ENCODE data around the gene RFX3.

RFX3 gene

DNA sequence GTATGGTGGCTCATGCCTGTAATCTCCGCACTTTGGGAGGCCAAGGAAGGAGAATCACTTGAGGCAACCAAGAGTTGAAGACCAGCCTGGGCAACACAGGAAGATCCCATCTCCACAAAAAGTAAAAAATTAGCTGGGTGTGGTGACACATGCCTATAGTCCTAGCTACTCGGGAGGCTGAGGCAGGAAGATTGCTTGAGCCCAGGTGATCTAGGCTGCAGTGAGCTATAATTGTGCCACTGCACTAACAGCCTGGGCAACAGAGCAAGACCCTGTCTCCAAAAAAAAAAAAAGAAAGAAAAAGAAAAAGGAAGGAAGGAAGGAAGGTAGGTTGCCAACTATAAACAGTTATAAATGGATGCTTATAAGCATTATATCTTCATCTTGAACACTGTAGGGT, 51.0 kb downstream of the RFX3 start:
- H3K4me3 ChIP-seq (ENCODE audit: low read depth, low read length): no peak overlapping the region
- CTCF ChIA-PET: no interaction called here
- no peaks in the 10 kb centered on the region for H3K9me3 ChIP-seq (ENCODE audit: control insufficient read depth, insufficient read depth, low read depth, low read length)
- H3K4me1 ChIP-seq (ENCODE audit: control insufficient read depth, insufficient read depth, low read length): peaks cover 4% of the 10 kb centered on the region; the same call in 1 of the 2 replicates
- TF ChIP-seq ZNF391 (tag by site-specific recombination; IDR thresholded peaks at IDR 0.05; ENCODE audit: borderline replicate concordance, low read depth) (no peak), ZNF121 (tag by site-specific recombination; IDR thresholded peaks at IDR 0.05) (peak; percentile 60; the same call in 1 of the 2 replicates)
- no peak overlapping the region for H3K27ac ChIP-seq (ENCODE audit: extremely low read depth, low read depth, low read length)
- no peaks in the 10 kb centered on the region for H3K36me3 ChIP-seq (ENCODE audit: control insufficient read depth in 2 of 2, insufficient read depth in 1 of 2, low read length in 2 of 2)
- POLR2A ChIA-PET: no interaction called here

DNA sequence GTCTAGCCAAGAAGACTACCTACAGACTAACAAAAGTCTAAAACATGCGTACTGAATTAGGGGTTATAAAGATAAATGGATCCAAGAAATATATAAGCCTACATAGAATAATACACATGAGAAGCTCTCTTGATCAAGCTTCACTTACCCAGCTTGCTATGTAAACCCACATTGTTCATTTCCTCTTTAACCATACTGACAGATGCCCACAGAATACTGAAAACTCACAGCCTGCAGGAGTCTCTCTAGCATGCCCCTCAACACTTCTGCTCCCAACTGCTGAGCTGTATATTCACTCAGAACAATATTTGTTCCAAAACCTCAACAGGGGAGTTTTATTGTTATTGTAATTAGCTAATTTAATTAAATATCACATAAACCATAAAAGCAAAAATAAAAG, 52.4 kb downstream of the RFX3 start:
- H3K4me3 ChIP-seq (ENCODE audit: low read depth, low read length): no peak overlapping the region
- TF ChIP-seq ZNF548 (tag by site-specific recombination; IDR thresholded peaks at IDR 0.05): no peak
- TF ChIP-seq, protein P1, sequence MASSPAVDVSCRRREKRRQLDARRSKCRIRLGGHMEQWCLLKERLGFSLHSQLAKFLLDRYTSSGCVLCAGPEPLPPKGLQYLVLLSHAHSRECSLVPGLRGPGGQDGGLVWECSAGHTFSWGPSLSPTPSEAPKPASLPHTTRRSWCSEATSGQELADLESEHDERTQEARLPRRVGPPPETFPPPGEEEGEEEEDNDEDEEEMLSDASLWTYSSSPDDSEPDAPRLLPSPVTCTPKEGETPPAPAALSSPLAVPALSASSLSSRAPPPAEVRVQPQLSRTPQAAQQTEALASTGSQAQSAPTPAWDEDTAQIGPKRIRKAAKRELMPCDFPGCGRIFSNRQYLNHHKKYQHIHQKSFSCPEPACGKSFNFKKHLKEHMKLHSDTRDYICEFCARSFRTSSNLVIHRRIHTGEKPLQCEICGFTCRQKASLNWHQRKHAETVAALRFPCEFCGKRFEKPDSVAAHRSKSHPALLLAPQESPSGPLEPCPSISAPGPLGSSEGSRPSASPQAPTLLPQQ (tag by site-specific recombination; IDR thresholded peaks at IDR 0.05): no peak
- no peak for TF ChIP-seq ZNF585B (tag by site-specific recombination; IDR thresholded peaks at IDR 0.05)
- no peak for TF ChIP-seq RBAK (tag by site-specific recombination; IDR thresholded peaks at IDR 0.05)
- TF ChIP-seq, protein P2, sequence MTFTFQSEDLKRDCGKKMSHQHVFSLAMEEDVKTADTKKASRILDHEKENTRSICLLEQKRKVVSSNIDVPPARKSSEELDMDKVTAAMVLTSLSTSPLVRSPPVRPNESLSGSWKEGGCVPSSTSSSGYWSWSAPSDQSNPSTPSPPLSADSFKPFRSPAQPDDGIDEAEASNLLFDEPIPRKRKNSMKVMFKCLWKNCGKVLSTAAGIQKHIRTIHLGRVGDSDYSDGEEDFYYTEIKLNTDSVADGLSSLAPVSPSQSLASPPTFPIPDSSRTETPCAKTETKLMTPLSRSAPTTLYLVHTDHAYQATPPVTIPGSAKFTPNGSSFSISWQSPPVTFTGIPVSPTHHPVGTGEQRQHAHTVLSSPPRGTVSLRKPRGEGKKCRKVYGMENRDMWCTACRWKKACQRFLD (tag by site-specific recombination; IDR thresholded peaks at IDR 0.05): no peak
- no peak for TF ChIP-seq ZNF510 (tag by site-specific recombination; IDR thresholded peaks at IDR 0.05; ENCODE audit: insufficient replicate concordance)
- TF ChIP-seq, protein P3, sequence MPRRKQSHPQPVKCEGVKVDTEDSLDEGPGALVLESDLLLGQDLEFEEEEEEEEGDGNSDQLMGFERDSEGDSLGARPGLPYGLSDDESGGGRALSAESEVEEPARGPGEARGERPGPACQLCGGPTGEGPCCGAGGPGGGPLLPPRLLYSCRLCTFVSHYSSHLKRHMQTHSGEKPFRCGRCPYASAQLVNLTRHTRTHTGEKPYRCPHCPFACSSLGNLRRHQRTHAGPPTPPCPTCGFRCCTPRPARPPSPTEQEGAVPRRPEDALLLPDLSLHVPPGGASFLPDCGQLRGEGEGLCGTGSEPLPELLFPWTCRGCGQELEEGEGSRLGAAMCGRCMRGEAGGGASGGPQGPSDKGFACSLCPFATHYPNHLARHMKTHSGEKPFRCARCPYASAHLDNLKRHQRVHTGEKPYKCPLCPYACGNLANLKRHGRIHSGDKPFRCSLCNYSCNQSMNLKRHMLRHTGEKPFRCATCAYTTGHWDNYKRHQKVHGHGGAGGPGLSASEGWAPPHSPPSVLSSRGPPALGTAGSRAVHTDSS (tag by site-specific recombination; IDR thresholded peaks at IDR 0.05): no peak
- no peak for TF ChIP-seq ZFHX2 (tag by site-specific recombination; conservative IDR thresholded peaks at IDR 0.05)
- TF ChIP-seq, protein P4, sequence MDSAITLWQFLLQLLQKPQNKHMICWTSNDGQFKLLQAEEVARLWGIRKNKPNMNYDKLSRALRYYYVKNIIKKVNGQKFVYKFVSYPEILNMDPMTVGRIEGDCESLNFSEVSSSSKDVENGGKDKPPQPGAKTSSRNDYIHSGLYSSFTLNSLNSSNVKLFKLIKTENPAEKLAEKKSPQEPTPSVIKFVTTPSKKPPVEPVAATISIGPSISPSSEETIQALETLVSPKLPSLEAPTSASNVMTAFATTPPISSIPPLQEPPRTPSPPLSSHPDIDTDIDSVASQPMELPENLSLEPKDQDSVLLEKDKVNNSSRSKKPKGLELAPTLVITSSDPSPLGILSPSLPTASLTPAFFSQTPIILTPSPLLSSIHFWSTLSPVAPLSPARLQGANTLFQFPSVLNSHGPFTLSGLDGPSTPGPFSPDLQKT (IDR thresholded peaks at IDR 0.05; ENCODE audit: borderline replicate concordance, low read depth, low read length): no peak
- TF ChIP-seq ZNF473 (tag by site-specific recombination; IDR thresholded peaks at IDR 0.05): no peak
- TF ChIP-seq, protein P5, sequence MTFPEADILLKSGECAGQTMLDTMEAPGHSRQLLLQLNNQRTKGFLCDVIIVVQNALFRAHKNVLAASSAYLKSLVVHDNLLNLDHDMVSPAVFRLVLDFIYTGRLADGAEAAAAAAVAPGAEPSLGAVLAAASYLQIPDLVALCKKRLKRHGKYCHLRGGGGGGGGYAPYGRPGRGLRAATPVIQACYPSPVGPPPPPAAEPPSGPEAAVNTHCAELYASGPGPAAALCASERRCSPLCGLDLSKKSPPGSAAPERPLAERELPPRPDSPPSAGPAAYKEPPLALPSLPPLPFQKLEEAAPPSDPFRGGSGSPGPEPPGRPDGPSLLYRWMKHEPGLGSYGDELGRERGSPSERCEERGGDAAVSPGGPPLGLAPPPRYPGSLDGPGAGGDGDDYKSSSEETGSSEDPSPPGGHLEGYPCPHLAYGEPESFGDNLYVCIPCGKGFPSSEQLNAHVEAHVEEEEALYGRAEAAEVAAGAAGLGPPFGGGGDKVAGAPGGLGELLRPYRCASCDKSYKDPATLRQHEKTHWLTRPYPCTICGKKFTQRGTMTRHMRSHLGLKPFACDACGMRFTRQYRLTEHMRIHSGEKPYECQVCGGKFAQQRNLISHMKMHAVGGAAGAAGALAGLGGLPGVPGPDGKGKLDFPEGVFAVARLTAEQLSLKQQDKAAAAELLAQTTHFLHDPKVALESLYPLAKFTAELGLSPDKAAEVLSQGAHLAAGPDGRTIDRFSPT (tag by site-specific recombination; IDR thresholded peaks at IDR 0.05): no peak
- no peak for TF ChIP-seq ZNF341 (tag by site-specific recombination; IDR thresholded peaks at IDR 0.05; ENCODE audit: low read depth)
- TF ChIP-seq ZNF76 (tag by site-specific recombination; IDR thresholded peaks at IDR 0.05; ENCODE audit: borderline replicate concordance, low read depth): no peak
- no peak for TF ChIP-seq MEIS1 (CRISPR knock-in tag; IDR thresholded peaks at IDR 0.05; ENCODE audit: borderline replicate concordance)
- TF ChIP-seq ZNF146 (tag by site-specific recombination; IDR thresholded peaks at IDR 0.05): no peak
- no peak for TF ChIP-seq ZNF626 (tag by site-specific recombination; IDR thresholded peaks at IDR 0.05)
- no peak for TF ChIP-seq ZNF354C (tag by site-specific recombination; IDR thresholded peaks at IDR 0.05; ENCODE audit: borderline replicate concordance, low read depth)
- no peak for TF ChIP-seq ZNF214 (tag by site-specific recombination; IDR thresholded peaks at IDR 0.05; ENCODE audit: borderline replicate concordance)
- TF ChIP-seq, protein P6, sequence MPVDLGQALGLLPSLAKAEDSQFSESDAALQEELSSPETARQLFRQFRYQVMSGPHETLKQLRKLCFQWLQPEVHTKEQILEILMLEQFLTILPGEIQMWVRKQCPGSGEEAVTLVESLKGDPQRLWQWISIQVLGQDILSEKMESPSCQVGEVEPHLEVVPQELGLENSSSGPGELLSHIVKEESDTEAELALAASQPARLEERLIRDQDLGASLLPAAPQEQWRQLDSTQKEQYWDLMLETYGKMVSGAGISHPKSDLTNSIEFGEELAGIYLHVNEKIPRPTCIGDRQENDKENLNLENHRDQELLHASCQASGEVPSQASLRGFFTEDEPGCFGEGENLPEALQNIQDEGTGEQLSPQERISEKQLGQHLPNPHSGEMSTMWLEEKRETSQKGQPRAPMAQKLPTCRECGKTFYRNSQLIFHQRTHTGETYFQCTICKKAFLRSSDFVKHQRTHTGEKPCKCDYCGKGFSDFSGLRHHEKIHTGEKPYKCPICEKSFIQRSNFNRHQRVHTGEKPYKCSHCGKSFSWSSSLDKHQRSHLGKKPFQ (tag by site-specific recombination; IDR thresholded peaks at IDR 0.05): no peak
- no peak for TF ChIP-seq PRDM1 (tag by site-specific recombination; IDR thresholded peaks at IDR 0.05)
- H3K27ac ChIP-seq (ENCODE audit: extremely low read depth, low read depth, low read length): no peak overlapping the region
- no peaks in the 10 kb centered on the region for H3K36me3 ChIP-seq (ENCODE audit: control insufficient read depth in 2 of 2, insufficient read depth in 1 of 2, low read length in 2 of 2)
- CTCF ChIA-PET: interaction anchor here (0.6 to 1.3 kb wide), 3 partner anchors 8 to 561 kb away, joined by 4 read pairs; no protein-coding TSS in a partner anchor
- no peaks in the 10 kb centered on the region for H3K9me3 ChIP-seq (ENCODE audit: control insufficient read depth, insufficient read depth, low read depth, low read length)
- H3K4me1 ChIP-seq (ENCODE audit: control insufficient read depth, insufficient read depth, low read length): peaks cover 4% of the 10 kb centered on the region; the same call in 1 of the 2 replicates
- POLR2A ChIA-PET: no interaction called here
